ENCODE results near the gene DEXI. TPM values are rescaled to one million over a fixed set of nuclear protein-coding genes. Genes with fewer than 3 reads are reported as not detected.

DEXI gene
- total and polyA plus RNA-seq, 2 of the 13 experiments (the other 11 are each of a cell fraction or from before 2014, with no cell fraction given), result 51.5 to 70.4 TPM

DNA sequence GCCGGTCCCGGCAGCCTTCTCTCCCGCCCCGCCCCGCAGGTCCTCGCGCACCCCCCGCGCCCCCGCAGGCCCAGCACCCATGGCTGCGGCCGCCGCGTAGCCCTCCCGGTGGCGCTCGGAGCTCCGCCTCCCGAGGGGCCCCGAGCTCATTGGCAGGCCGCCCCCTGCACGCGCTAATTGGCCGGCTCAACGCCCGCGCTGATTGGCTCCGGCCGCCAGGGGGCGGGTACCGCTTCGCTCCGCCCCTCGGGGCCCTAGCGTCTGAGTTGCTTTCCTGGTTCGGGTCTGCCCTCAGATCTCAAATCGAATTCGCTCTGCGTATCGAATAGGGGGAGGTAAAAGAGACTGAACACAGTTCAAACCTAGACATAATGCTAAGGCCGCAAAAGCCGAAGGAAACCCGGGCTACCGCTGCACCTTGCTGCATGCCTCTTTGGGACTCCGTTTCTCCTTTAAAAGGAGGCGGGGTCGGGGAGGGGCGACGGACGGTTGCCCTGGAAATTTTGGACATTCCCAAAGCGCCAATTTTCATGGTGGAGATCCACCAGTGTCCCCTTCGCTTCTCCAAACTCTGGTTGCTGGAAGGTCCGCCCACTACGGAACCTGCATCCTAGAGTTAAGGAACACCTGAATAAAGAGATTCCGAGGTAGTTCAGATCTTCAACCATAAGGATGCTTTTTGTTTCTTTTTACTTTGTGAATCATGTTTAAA is at the start of gene DEXI (continued):
- TF ChIP-seq, protein P1, sequence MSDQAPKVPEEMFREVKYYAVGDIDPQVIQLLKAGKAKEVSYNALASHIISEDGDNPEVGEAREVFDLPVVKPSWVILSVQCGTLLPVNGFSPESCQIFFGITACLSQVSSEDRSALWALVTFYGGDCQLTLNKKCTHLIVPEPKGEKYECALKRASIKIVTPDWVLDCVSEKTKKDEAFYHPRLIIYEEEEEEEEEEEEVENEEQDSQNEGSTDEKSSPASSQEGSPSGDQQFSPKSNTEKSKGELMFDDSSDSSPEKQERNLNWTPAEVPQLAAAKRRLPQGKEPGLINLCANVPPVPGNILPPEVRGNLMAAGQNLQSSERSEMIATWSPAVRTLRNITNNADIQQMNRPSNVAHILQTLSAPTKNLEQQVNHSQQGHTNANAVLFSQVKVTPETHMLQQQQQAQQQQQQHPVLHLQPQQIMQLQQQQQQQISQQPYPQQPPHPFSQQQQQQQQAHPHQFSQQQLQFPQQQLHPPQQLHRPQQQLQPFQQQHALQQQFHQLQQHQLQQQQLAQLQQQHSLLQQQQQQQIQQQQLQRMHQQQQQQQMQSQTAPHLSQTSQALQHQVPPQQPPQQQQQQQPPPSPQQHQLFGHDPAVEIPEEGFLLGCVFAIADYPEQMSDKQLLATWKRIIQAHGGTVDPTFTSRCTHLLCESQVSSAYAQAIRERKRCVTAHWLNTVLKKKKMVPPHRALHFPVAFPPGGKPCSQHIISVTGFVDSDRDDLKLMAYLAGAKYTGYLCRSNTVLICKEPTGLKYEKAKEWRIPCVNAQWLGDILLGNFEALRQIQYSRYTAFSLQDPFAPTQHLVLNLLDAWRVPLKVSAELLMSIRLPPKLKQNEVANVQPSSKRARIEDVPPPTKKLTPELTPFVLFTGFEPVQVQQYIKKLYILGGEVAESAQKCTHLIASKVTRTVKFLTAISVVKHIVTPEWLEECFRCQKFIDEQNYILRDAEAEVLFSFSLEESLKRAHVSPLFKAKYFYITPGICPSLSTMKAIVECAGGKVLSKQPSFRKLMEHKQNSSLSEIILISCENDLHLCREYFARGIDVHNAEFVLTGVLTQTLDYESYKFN (CRISPR knock-in tag; conservative IDR thresholded peaks at IDR 0.05), result peak; percentile 65
- TF ChIP-seq, protein P2, sequence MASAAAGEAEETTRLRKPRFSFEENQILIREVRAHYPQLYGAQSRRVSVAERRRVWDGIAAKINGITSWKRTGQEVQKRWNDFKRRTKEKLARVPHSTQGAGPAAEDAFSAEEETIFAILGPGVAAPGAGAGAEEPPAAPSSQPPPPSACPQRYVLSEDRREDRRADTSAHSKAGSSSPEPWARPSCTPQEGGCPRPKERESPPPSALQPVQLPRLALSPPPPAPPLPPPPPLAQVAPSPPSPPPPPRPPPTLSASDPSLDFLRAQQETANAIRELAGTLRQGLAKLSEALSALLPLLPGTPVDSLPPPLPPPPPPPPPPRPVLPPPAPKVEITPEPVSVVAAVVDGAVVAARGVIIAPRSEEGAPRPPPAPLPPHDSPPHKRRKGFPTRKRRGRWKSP (CRISPR knock-in tag; IDR thresholded peaks at IDR 0.05), result peak; percentile 86; the same call in 1 of the 2 replicates
- TF ChIP-seq ZFP91 (CRISPR knock-in tag; IDR thresholded peaks at IDR 0.05; ENCODE audit: borderline replicate concordance) (peak; percentile 99), SAFB2 (CRISPR knock-in tag; IDR thresholded peaks at IDR 0.05; ENCODE audit: borderline replicate concordance, low read depth) (no peak; the same call in 1 of the 2 replicates), POGZ (CRISPR knock-in tag; IDR thresholded peaks at IDR 0.05) (no peak), PAF1 (CRISPR knock-in tag; IDR thresholded peaks at IDR 0.05) (no peak), ZNF549 (CRISPR knock-in tag; IDR thresholded peaks at IDR 0.05) (0 out of 2 replicates have a peak, but pooled peaks have one; percentile 31), ZFP62 (CRISPR knock-in tag; IDR thresholded peaks at IDR 0.05) (no peak), ZMAT3 (CRISPR knock-in tag; conservative IDR thresholded peaks at IDR 0.05) (peak; percentile 49; the same call in 1 of the 2 replicates)
- TF ChIP-seq, protein P3, sequence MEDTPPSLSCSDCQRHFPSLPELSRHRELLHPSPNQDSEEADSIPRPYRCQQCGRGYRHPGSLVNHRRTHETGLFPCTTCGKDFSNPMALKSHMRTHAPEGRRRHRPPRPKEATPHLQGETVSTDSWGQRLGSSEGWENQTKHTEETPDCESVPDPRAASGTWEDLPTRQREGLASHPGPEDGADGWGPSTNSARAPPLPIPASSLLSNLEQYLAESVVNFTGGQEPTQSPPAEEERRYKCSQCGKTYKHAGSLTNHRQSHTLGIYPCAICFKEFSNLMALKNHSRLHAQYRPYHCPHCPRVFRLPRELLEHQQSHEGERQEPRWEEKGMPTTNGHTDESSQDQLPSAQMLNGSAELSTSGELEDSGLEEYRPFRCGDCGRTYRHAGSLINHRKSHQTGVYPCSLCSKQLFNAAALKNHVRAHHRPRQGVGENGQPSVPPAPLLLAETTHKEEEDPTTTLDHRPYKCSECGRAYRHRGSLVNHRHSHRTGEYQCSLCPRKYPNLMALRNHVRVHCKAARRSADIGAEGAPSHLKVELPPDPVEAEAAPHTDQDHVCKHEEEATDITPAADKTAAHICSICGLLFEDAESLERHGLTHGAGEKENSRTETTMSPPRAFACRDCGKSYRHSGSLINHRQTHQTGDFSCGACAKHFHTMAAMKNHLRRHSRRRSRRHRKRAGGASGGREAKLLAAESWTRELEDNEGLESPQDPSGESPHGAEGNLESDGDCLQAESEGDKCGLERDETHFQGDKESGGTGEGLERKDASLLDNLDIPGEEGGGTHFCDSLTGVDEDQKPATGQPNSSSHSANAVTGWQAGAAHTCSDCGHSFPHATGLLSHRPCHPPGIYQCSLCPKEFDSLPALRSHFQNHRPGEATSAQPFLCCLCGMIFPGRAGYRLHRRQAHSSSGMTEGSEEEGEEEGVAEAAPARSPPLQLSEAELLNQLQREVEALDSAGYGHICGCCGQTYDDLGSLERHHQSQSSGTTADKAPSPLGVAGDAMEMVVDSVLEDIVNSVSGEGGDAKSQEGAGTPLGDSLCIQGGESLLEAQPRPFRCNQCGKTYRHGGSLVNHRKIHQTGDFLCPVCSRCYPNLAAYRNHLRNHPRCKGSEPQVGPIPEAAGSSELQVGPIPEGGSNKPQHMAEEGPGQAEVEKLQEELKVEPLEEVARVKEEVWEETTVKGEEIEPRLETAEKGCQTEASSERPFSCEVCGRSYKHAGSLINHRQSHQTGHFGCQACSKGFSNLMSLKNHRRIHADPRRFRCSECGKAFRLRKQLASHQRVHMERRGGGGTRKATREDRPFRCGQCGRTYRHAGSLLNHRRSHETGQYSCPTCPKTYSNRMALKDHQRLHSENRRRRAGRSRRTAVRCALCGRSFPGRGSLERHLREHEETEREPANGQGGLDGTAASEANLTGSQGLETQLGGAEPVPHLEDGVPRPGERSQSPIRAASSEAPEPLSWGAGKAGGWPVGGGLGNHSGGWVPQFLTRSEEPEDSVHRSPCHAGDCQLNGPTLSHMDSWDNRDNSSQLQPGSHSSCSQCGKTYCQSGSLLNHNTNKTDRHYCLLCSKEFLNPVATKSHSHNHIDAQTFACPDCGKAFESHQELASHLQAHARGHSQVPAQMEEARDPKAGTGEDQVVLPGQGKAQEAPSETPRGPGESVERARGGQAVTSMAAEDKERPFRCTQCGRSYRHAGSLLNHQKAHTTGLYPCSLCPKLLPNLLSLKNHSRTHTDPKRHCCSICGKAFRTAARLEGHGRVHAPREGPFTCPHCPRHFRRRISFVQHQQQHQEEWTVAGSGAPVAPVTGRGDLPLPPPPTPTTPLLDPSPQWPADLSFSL (CRISPR knock-in tag; IDR thresholded peaks at IDR 0.05), result no peak
- TF ChIP-seq, protein P4, sequence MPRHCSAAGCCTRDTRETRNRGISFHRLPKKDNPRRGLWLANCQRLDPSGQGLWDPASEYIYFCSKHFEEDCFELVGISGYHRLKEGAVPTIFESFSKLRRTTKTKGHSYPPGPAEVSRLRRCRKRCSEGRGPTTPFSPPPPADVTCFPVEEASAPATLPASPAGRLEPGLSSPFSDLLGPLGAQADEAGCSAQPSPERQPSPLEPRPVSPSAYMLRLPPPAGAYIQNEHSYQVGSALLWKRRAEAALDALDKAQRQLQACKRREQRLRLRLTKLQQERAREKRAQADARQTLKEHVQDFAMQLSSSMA (CRISPR knock-in tag; IDR thresholded peaks at IDR 0.05), result peak; percentile 24; the same call in 1 of the 2 replicates
- TF ChIP-seq, protein P5, sequence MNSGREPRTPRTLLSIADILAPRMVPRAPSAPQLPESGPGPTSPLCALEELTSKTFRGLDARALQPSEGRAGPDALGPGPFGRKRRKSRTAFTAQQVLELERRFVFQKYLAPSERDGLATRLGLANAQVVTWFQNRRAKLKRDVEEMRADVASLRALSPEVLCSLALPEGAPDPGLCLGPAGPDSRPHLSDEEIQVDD (CRISPR knock-in tag; IDR thresholded peaks at IDR 0.05; ENCODE audit: borderline replicate concordance), result no peak
